B cell (primary cell): ENCODE data around the gene LAMC2. TPM values are rescaled to one million over a fixed set of nuclear protein-coding genes. Genes with fewer than 3 reads are reported as not detected.

Experiments
- ATAC-seq: fragments of 200-7000 bp; cut with Tn5 transposase; one replicate; pipeline ENCODE4 v1.10.0; 2021; ENCODE audit warnings: low read depth, mild to moderate bottlenecking, moderate number of reproducible peaks, moderate library complexity
- CTCF ChIA-PET: fragments of 350-600 bp; sonication (Branson Sonifier 250); formaldehyde crosslinking; loops from one replicate; lab custom pipeline; 2021; ENCODE audit warnings: antibody characterized with exemption, inconsistent platforms; lab: Charles Lee
- POLR2A ChIA-PET: fragments of 350-600 bp; sonication (Branson Sonifier 250); formaldehyde crosslinking; loops from one replicate; lab custom pipeline; 2021; ENCODE audit warnings: antibody characterized with exemption; lab: Charles Lee
- DNase-seq: peaks from one replicate; pipeline ENCODE4 v3.0.0; 2013
- H2AFZ ChIP-seq: 2 replicates; pipeline ENCODE4 v1.6.1; 2012; ENCODE audit warnings: mild to moderate bottlenecking, low read depth, low read length; ENCODE audit not compliant: insufficient read depth, poor library complexity, severe bottlenecking
- H3K27ac ChIP-seq, 2 donors: 1 replicate in 1 of 2; 2 replicates in 1 of 2; pipeline ENCODE4 v1.5.1; 2012 to 2013; ENCODE audit warnings: low read length in 2 of 2, mild to moderate bottlenecking in 2 of 2, moderate library complexity in 1 of 2
- H3K27me3 ChIP-seq, 4 experiments: fragments of 200-600 bp in 1 of 4; sonication (generic) in 1 of 4; replicated peaks in 1 of 4; 1 replicate in 2 of 4; 2 replicates in 2 of 4; pipeline versions ENCODE4 v1.6.1 to v1.7.0; 2013 to 2016; ENCODE audit warnings: low read length in 3 of 4, mild to moderate bottlenecking in 2 of 4, mixed read lengths in 1 of 4, moderate library complexity in 1 of 4; ENCODE audit not compliant: insufficient read depth in 4 of 4, control insufficient read depth in 3 of 4; ENCODE audit errors: control extremely low read depth in 1 of 4
- H3K36me3 ChIP-seq, 2 experiments: replicated peaks in 1 of 2; 1 replicate in 1 of 2; 2 replicates in 1 of 2; pipeline versions ENCODE4 v1.6.1 to v1.7.1; 2013; ENCODE audit warnings: low read length in 1 of 2; ENCODE audit not compliant: insufficient read depth in 2 of 2, control insufficient read depth in 1 of 2; ENCODE audit errors: control extremely low read depth in 1 of 2, extremely low read depth in 1 of 2
- H3K4me1 ChIP-seq, 2 donors: fragments of 200-600 bp in 1 of 2; sonication (generic) in 1 of 2; 1 replicate in 1 of 2; 2 replicates in 1 of 2; pipeline versions ENCODE4 v1.5.1 to v1.6.1; 2013 to 2017; ENCODE audit warnings: low read length in 2 of 2; ENCODE audit not compliant: control insufficient read depth in 2 of 2, insufficient read depth in 2 of 2
- H3K4me2 ChIP-seq: replicated peaks from 2 replicates; pipeline ENCODE3; 2012; ENCODE audit warnings: mild to moderate bottlenecking, low read depth, low read length; ENCODE audit not compliant: poor library complexity, severe bottlenecking
- H3K4me3 ChIP-seq, 5 experiments: fragments of 200-600 bp in 1 of 5; sonication (generic) in 1 of 5; 1 replicate in 3 of 5; 2 replicates in 2 of 5; pipeline versions ENCODE4 v1.5.1 to v1.7.0; 2011 to 2016; ENCODE audit warnings: low read length in 4 of 5, mild to moderate bottlenecking in 4 of 5, low read depth in 2 of 5, control low read depth in 1 of 5, moderate library complexity in 1 of 5; ENCODE audit not compliant: insufficient read depth in 1 of 5; ENCODE audit errors: control extremely low read depth in 1 of 5, extremely low read depth in 1 of 5
- H3K79me2 ChIP-seq: fragments of 200-600 bp; sonication (generic); one replicate; pipeline ENCODE4 v1.6.0; 2016; ENCODE audit warnings: low read length; ENCODE audit not compliant: control insufficient read depth, insufficient read depth
- H3K9ac ChIP-seq: fragments of 200-600 bp; sonication (generic); 2 replicates; pipeline ENCODE4 v1.6.1; 2017; ENCODE audit warnings: mild to moderate bottlenecking, low read length, moderate library complexity
- H3K9me3 ChIP-seq, 3 donors: one replicate each; pipeline versions ENCODE4 v1.6.1 to v1.7.1; 2013; ENCODE audit warnings: low read length in 2 of 3; ENCODE audit not compliant: control insufficient read depth in 2 of 3, insufficient read depth in 1 of 3; ENCODE audit errors: control extremely low read depth in 1 of 3
- H4K20me1 ChIP-seq: 2 replicates; pipeline ENCODE4 v1.6.0; 2012; ENCODE audit warnings: mild to moderate bottlenecking, low read length; ENCODE audit not compliant: insufficient read depth, control insufficient read depth, poor library complexity, severe bottlenecking
- H3K27ac Mint-ChIP-seq: one replicate; pipeline ENCODE4 v1.8.0; 2021; ENCODE audit warnings: mixed read lengths
- H3K27me3 Mint-ChIP-seq: one replicate; pipeline ENCODE4 v1.8.0; 2021; ENCODE audit warnings: mixed read lengths
- H3K4me1 Mint-ChIP-seq: one replicate; pipeline ENCODE4 v1.8.0; 2021; ENCODE audit warnings: mixed read lengths
- H3K4me3 Mint-ChIP-seq: one replicate; pipeline ENCODE4 v1.8.0; 2021; ENCODE audit warnings: mixed read lengths
- H3K9me3 Mint-ChIP-seq: one replicate; pipeline ENCODE4 v1.8.0; 2022; ENCODE audit warnings: mixed read lengths; ENCODE audit not compliant: insufficient read depth
- CTCF ChIP-seq: fragments of 200-600 bp; IDR thresholded peaks from one replicate; pipeline ENCODE4 v1.8.0; 2022; ENCODE audit warnings: antibody characterized with exemption, mild to moderate bottlenecking
- EZH2 ChIP-seq: IDR thresholded peaks from 2 replicates; pipeline ENCODE4 v1.6.1; 2012; ENCODE audit warnings: borderline replicate concordance, low read depth, mild to moderate bottlenecking, moderate library complexity, low read length; ENCODE audit not compliant: insufficient read depth, poor library complexity, severe bottlenecking
- WGBS: methylation state at CpG from one replicate; pipeline ENCODE4 v1.1.5; 2013; ENCODE audit warnings: missing lambda C conversion rate; ENCODE audit not compliant: insufficient coverage; 5-methylcytosine and 5-hydroxymethylcytosine counted together
- intact Hi-C: fragments of 100-400 bp; cut with micrococcal nuclease; formaldehyde crosslinking; loops from one replicate; pipeline ENCODE4 v1.10.0; 2022
- polyA plus RNA-seq: library from polyadenylated mRNA; depleted of rRNA; stranded (reverse); fragments of >200 nt; gene quantifications from 2 replicates; pipeline ENCODE4 v1.2.3, GENCODE V29; 2012
- total RNA-seq, 2 donors: library from RNA; stranded (reverse); fragments of 120-200 nt in 1 of 2; gene quantifications; 1 replicate in 1 of 2; 2 replicates in 1 of 2; pipeline versions ENCODE4 v1.2.3 to v1.2.4, GENCODE V29; 2013 to 2022

LAMC2 gene
- total and polyA plus RNA-seq, 2 donors (not counting 1 experiment from before 2014, with no cell fraction given) = not detected

GRCh38 chr1:183245357-183245756 is 59.3 kb downstream of the LAMC2 start:
- Mint-ChIP-seq H3K4me1 (no peaks in the 10 kb centered on the region), H3K27me3 (peaks cover 43% of the 10 kb centered on the region), H3K9me3 (no peaks in the 10 kb centered on the region), H3K4me3 (no peak overlapping the region), H3K27ac (no peak overlapping the region)
- WGBS = no CpG with 5 or more reads among the region's 3 CpGs
- Histone ChIP-seq H3K9me3 (no peaks in the 10 kb centered on the region), H3K27me3 (peaks cover 0 to 11% (median 1%) of the 10 kb centered on the region in 4 experiments), H2AFZ (no peak overlapping the region), H4K20me1 (no peaks in the 10 kb centered on the region), H3K4me2 (no peak overlapping the region), H3K27ac (no peak overlapping the region), H3K4me1 (no peaks in the 10 kb centered on the region), H3K36me3 (no peaks in the 10 kb centered on the region), H3K79me2 (no peaks in the 10 kb centered on the region), H3K9ac (no peak overlapping the region), H3K4me3 (no peak overlapping the region)
- POLR2A ChIA-PET = no interaction called here
- no peak for DNase-seq
- intact Hi-C loops = no loop called here
- TF ChIP-seq CTCF = no peak
- no peak for TF ChIP-seq EZH2
- CTCF ChIA-PET = no interaction called here
- no peak for ATAC-seq

GRCh38 chr1:183246436-183246835 is 60.4 kb downstream of the LAMC2 start:
- no peak overlapping the region for H2AFZ ChIP-seq
- DNase-seq (no peak), ATAC-seq (no peak)
- ChIA-PET POLR2A (no interaction called here), CTCF (no interaction called here)
- no peak overlapping the region for H3K9ac ChIP-seq
- intact Hi-C loops = no loop called here
- H3K27ac ChIP-seq = no peak overlapping the region
- H3K4me2 ChIP-seq = no peak overlapping the region
- no peaks in the 10 kb centered on the region for H3K4me1 ChIP-seq
- TF ChIP-seq CTCF (no peak), EZH2 (no peak)
- Mint-ChIP-seq H3K4me1 (no peaks in the 10 kb centered on the region), H3K27me3 (peaks cover 43% of the 10 kb centered on the region), H3K9me3 (no peaks in the 10 kb centered on the region), H3K27ac (no peak overlapping the region), H3K4me3 (no peak overlapping the region)
- no peaks in the 10 kb centered on the region for H3K79me2 ChIP-seq
- no peaks in the 10 kb centered on the region for H3K36me3 ChIP-seq
- no peak overlapping the region for H3K4me3 ChIP-seq
- no peaks in the 10 kb centered on the region for H4K20me1 ChIP-seq
- H3K9me3 ChIP-seq = no peaks in the 10 kb centered on the region
- H3K27me3 ChIP-seq = peaks cover 0 to 10% (median 1%) of the 10 kb centered on the region in 4 experiments
